ENCODE measurements around the gene KCTD15. TPM values are rescaled to one million over a fixed set of nuclear protein-coding genes. Genes with fewer than 3 reads are reported as not detected.

KCTD15 gene
- total and polyA plus RNA-seq, 8 donors, result 14.8 to 33.8 (median 19.0) TPM

DNA sequence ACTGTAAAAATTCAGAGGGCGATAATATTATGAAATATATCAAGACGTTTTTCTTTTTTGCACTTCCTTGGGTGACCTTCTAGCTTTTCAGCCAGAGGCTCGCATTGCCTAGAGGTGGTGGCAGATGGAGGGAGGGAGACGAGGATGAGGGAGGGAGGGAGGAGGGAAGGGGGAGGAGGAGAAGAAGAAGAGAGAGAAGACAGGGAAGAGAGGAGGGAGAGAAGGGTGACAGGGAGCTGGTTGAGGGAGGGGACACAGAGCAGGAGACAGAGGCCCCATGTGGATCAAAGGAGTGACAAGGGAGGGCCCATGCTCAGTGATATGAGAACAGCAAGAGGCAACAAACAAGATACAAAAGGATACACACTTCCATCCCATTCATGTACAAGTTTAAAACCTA is 8.0 kb upstream of the KCTD15 start:
- DNase-seq, result no peak
- WGBS, 2 donors, result 46 to 54% methylated on average over 4 of the region's 4 CpGs
- no peak for FAIRE-seq
- Histone ChIP-seq H3K36me3 (no peaks in the 10 kb centered on the region), H3K27ac (no peak overlapping the region), H3K4me1 (no peaks in the 10 kb centered on the region), H3K4me3 (no peak overlapping the region), H3K27me3 (no peaks in the 10 kb centered on the region), H3K9me3 (no peaks in the 10 kb centered on the region)
- no peak for ATAC-seq
- intact Hi-C loops (cut with DNase I), result loop anchor here in 2 of 3 donors (10.0 kb wide), 2 partner anchors 196 to 306 kb away; no protein-coding TSS in a partner anchor
- TF ChIP-seq CTCF (IDR thresholded peaks at IDR 0.05), result no peak

- FAIRE-seq (no peak), DNase-seq (no peak), ATAC-seq (no peak)
- no peaks in the 10 kb centered on the region for H3K9me3 ChIP-seq
- H3K4me1 ChIP-seq, result no peaks in the 10 kb centered on the region
- H3K27me3 ChIP-seq, result no peaks in the 10 kb centered on the region
- H3K4me3 ChIP-seq, result no peak overlapping the region
- intact Hi-C loops (cut with DNase I), result loop anchor here in 2 of 3 donors (10.0 kb wide), 2 partner anchors 195 to 305 kb away; no protein-coding TSS in a partner anchor
- 75 to 87% methylated on average over 5 of the region's 5 CpGs for WGBS, 2 donors
- no peak for TF ChIP-seq CTCF (IDR thresholded peaks at IDR 0.05)
- H3K36me3 ChIP-seq, result no peaks in the 10 kb centered on the region
- no peak overlapping the region for H3K27ac ChIP-seq
These were observed 7.3 kb upstream of the KCTD15 start for GRCh38 chr19:33789344-33789743.

GRCh38 chr19:33794683-33795369 is 1.8 kb upstream of the KCTD15 start:
- 24 to 28% methylated on average over 32 of the region's 32 CpGs for WGBS, 2 donors
- no peaks in the 10 kb centered on the region for H3K36me3 ChIP-seq
- H3K9me3 ChIP-seq, result no peaks in the 10 kb centered on the region
- DNase-seq (no peak), FAIRE-seq (no peak), ATAC-seq (no peak)
- H3K4me3 ChIP-seq, result peak overlapping the region; percentile 46 to 80 (median 68)
- H3K27ac ChIP-seq, result peak overlapping the region; percentile 81 to 94 (median 90)
- intact Hi-C loops (cut with DNase I), result no loop called here
- H3K4me1 ChIP-seq, result peaks cover 0 to 4% (median 3%) of the 10 kb centered on the region in 3 donors
- no peaks in the 10 kb centered on the region for H3K27me3 ChIP-seq
- no peak for TF ChIP-seq CTCF (IDR thresholded peaks at IDR 0.05)

GRCh38 chr19:33795370-33796163 is 1.1 kb upstream of the KCTD15 start:
- H3K4me3 ChIP-seq, result peak overlapping the region; percentile 46 to 80 (median 68)
- H3K36me3 ChIP-seq, result no peaks in the 10 kb centered on the region
- intact Hi-C loops (cut with DNase I), result no loop called here
- 1% methylated on average over 76 to 92 of the region's 92 CpGs for WGBS, 2 donors
- peak overlapping the region; percentile 81 to 94 (median 90) for H3K27ac ChIP-seq
- H3K27me3 ChIP-seq, result no peaks in the 10 kb centered on the region
- TF ChIP-seq CTCF (IDR thresholded peaks at IDR 0.05), result peak; percentile 63 to 72 (median 71)
- ATAC-seq (peak; percentile 74 to 87 (median 82)), DNase-seq (peak; percentile 83 to 93 (median 87)), FAIRE-seq (no peak)
- no peaks in the 10 kb centered on the region for H3K9me3 ChIP-seq
- peaks cover 0 to 4% (median 3%) of the 10 kb centered on the region in 3 donors for H3K4me1 ChIP-seq
